BE2C (cell line): ENCODE measurements around the gene FTCD.

ENCODE experiments used
- DNase-seq: peaks from one replicate; pipeline ENCODE4 v3.0.0-alpha.2; 2020
- H3K27me3 ChIP-seq: fragments of 250-450 bp; sonication (Bioruptor Pico); 2 replicates; pipeline ENCODE4 v1.5.1; 2020; ENCODE audit warnings: mild to moderate bottlenecking
- H3K36me3 ChIP-seq: fragments of 250-450 bp; sonication (Bioruptor Pico); 2 replicates; pipeline ENCODE4 v1.5.1; 2020; ENCODE audit warnings: mild to moderate bottlenecking
- H3K4me1 ChIP-seq: fragments of 250-450 bp; sonication (Bioruptor Pico); 2 replicates; pipeline ENCODE4 v1.5.1; 2020
- H3K4me3 ChIP-seq: 2 replicates; pipeline ENCODE4 v1.5.1; 2011; ENCODE audit warnings: low read depth, low read length
- H3K9me3 ChIP-seq: fragments of 250-450 bp; sonication (Bioruptor Pico); 2 replicates; pipeline ENCODE4 v1.5.1; 2020
- CTCF ChIP-seq: IDR thresholded peaks from 2 replicates; pipeline ENCODE4 v1.5.1; 2012; ENCODE audit warnings: mild to moderate bottlenecking, low read depth, low read length

FTCD gene

GRCh38 chr21:46146856-46147255, 8.5 kb downstream of the FTCD start:
- Histone ChIP-seq H3K4me3 (no peak overlapping the region), H3K27me3 (no peaks in the 10 kb centered on the region), H3K36me3 (no peaks in the 10 kb centered on the region), H3K4me1 (peaks cover 6% of the 10 kb centered on the region; the same call in 1 of the 2 replicates), H3K9me3 (0 out of 2 replicates have a peak, but pooled peaks cover 5% of the 10 kb centered on the region)
- peak; percentile 28 for DNase-seq
- TF ChIP-seq CTCF, result no peak

GRCh38 chr21:46145840-46146691, 9.3 kb downstream of the FTCD start:
- Histone ChIP-seq H3K36me3 (no peaks in the 10 kb centered on the region), H3K9me3 (0 out of 2 replicates have a peak, but pooled peaks cover 5% of the 10 kb centered on the region), H3K27me3 (no peaks in the 10 kb centered on the region), H3K4me3 (no peak overlapping the region), H3K4me1 (peaks cover 6% of the 10 kb centered on the region; the same call in 1 of the 2 replicates)
- no peak for TF ChIP-seq CTCF
- peak; percentile 7 for DNase-seq

GRCh38 chr21:46145159-46145839, 10.1 kb downstream of the FTCD start:
- no peak for TF ChIP-seq CTCF
- no peak for DNase-seq
- H3K9me3 ChIP-seq, result 0 out of 2 replicates have a peak, but pooled peaks cover 5% of the 10 kb centered on the region

GRCh38 chr21:46144464-46145070, 10.8 kb downstream of the FTCD start:
- TF ChIP-seq CTCF, result no peak
- DNase-seq, result no peak
- no peaks in the 10 kb centered on the region for H3K36me3 ChIP-seq
- no peak overlapping the region for H3K4me3 ChIP-seq
- H3K9me3 ChIP-seq, result 0 out of 2 replicates have a peak, but pooled peaks cover 5% of the 10 kb centered on the region
- H3K27me3 ChIP-seq, result no peaks in the 10 kb centered on the region
- peaks cover 6% of the 10 kb centered on the region; the same call in 1 of the 2 replicates for H3K4me1 ChIP-seq

More at GRCh38 chr21:46145159-46145839, 10.1 kb downstream of the FTCD start:
- Histone ChIP-seq H3K27me3 (no peaks in the 10 kb centered on the region), H3K36me3 (no peaks in the 10 kb centered on the region), H3K4me1 (peaks cover 6% of the 10 kb centered on the region; the same call in 1 of the 2 replicates), H3K4me3 (no peak overlapping the region)

GRCh38 chr21:46142582-46143473, 12.6 kb downstream of the FTCD start:
- Histone ChIP-seq H3K4me3 (no peak overlapping the region), H3K27me3 (no peaks in the 10 kb centered on the region), H3K36me3 (no peaks in the 10 kb centered on the region), H3K9me3 (0 out of 2 replicates have a peak, but pooled peaks cover 5% of the 10 kb centered on the region), H3K4me1 (peaks cover 2% of the 10 kb centered on the region; the same call in 1 of the 2 replicates)
- peak; percentile 63 for DNase-seq
- no peak for TF ChIP-seq CTCF
